GM23248 (cell line): ENCODE results near the gene APOC3. TPM values are rescaled to one million over a fixed set of nuclear protein-coding genes. Genes with fewer than 3 reads are reported as not detected.

Experiments used
- DNase-seq: peaks from one replicate; pipeline ENCODE4 v3.0.0-alpha.2; 2015
- H2AFZ ChIP-seq: fragments of 200-600 bp; sonication (generic); 2 replicates; pipeline ENCODE4 v1.6.1; 2016; ENCODE audit warnings: antibody characterized with exemption
- H3F3A ChIP-seq: fragments of 200-600 bp; sonication (generic); 2 replicates; pipeline ENCODE4 v1.6.1; 2016; ENCODE audit warnings: mild to moderate bottlenecking, antibody characterized with exemption, mixed run types; ENCODE audit not compliant: insufficient read depth
- H3K27ac ChIP-seq: fragments of 200-600 bp; sonication (generic); 2 replicates; pipeline ENCODE4 v1.5.1; 2016; ENCODE audit warnings: mild to moderate bottlenecking
- H3K27me3 ChIP-seq: fragments of 200-600 bp; sonication (generic); replicated peaks from 2 replicates; pipeline ENCODE4 v1.6.1; 2016; ENCODE audit warnings: mild to moderate bottlenecking; ENCODE audit not compliant: insufficient read depth
- H3K36me3 ChIP-seq: fragments of 200-600 bp; sonication (generic); 2 replicates; pipeline ENCODE4 v1.6.1; 2016; ENCODE audit warnings: low read depth, mild to moderate bottlenecking
- H3K4me1 ChIP-seq: fragments of 200-600 bp; sonication (generic); 2 replicates; pipeline ENCODE4 v1.6.1; 2016; ENCODE audit warnings: mild to moderate bottlenecking; ENCODE audit not compliant: insufficient read depth
- H3K4me2 ChIP-seq: fragments of 200-600 bp; sonication (generic); one replicate; pipeline ENCODE4 v1.6.1; 2016; ENCODE audit warnings: mild to moderate bottlenecking; ENCODE audit not compliant: unreplicated experiment
- H3K4me3 ChIP-seq: fragments of 200-600 bp; sonication (generic); 2 replicates; pipeline ENCODE4 v1.5.1; 2016; ENCODE audit warnings: mild to moderate bottlenecking
- H3K79me2 ChIP-seq: fragments of 200-600 bp; sonication (generic); 2 replicates; pipeline ENCODE4 v1.6.1; 2016; ENCODE audit warnings: mild to moderate bottlenecking; ENCODE audit not compliant: insufficient read depth
- H3K9ac ChIP-seq: fragments of 200-600 bp; sonication (generic); 2 replicates; pipeline ENCODE4 v1.6.1; 2016; ENCODE audit warnings: mild to moderate bottlenecking
- H3K9me2 ChIP-seq: fragments of 200-600 bp; sonication (generic); 2 replicates; pipeline ENCODE4 v1.6.1; 2016; ENCODE audit warnings: mixed run types, mild to moderate bottlenecking, moderate library complexity; ENCODE audit not compliant: insufficient read depth
- H3K9me3 ChIP-seq: fragments of 200-600 bp; sonication (generic); one replicate; pipeline ENCODE4 v1.6.1; 2017; ENCODE audit warnings: low read depth
- H4K20me1 ChIP-seq: fragments of 200-600 bp; sonication (generic); 2 replicates; pipeline ENCODE4 v1.6.0; 2016; ENCODE audit not compliant: insufficient read depth
- EZH2 ChIP-seq: fragments of 200-600 bp; sonication (generic); IDR thresholded peaks from 2 replicates; pipeline ENCODE4 v1.6.1; 2018; ENCODE audit warnings: antibody characterized with exemption, mild to moderate bottlenecking; ENCODE audit not compliant: insufficient read depth, poor library complexity, severe bottlenecking
- EZH2phosphoT487 ChIP-seq: fragments of 200-600 bp; sonication (generic); IDR thresholded peaks from 2 replicates; pipeline ENCODE4 v1.6.1; 2018; ENCODE audit warnings: antibody characterized with exemption, moderate library complexity, mild to moderate bottlenecking, low read depth; ENCODE audit not compliant: insufficient read depth
- WGBS, 2 experiments: methylation state at CpG; one replicate each; pipeline ENCODE4 v1.1.6; 2015 to 2017; ENCODE audit warnings: low lambda C conversion rate in 2 of 2, low coverage in 1 of 2; ENCODE audit errors: missing lambda C conversion rate in 2 of 2; 5-methylcytosine and 5-hydroxymethylcytosine counted together
- in situ Hi-C: fragments of 300-500 bp; cut with MboI; formaldehyde crosslinking; loops from 2 replicates; pipeline ENCODE4 v1.15.0; 2020
- polyA plus RNA-seq: library from polyadenylated mRNA; unstranded; fragments of >200 nt; fragmentation: Nextera tagmentation; extraction: Ambion mirVana; gene quantifications from 2 replicates; pipeline ENCODE4 v1.2.1, GENCODE V29; 2016
- total RNA-seq: library from RNA; depleted of rRNA; stranded (reverse); fragments of >200 nt; shearing (Covaris generic); gene quantifications from 2 replicates; pipeline ENCODE4 v1.2.3, GENCODE V29; 2014

APOC3 gene
- total and polyA plus RNA-seq, 2 experiments from 2014 or later, result not detected

GRCh38 chr11:116792869-116793771 lies 36.6 kb upstream of the APOC3 start:
- Histone ChIP-seq H3K4me1 (peaks cover 33% of the 10 kb centered on the region), H3K4me2 (peak overlapping the region; percentile 21), H3K27ac (0 out of 2 replicates have a peak overlapping the region, but pooled peaks have one; percentile 26), H3K36me3 (no peaks in the 10 kb centered on the region), H3K27me3 (no peaks in the 10 kb centered on the region), H3K4me3 (no peak overlapping the region), H4K20me1 (no peaks in the 10 kb centered on the region), H3K79me2 (no peaks in the 10 kb centered on the region), H3F3A (peaks cover 24% of the 10 kb centered on the region), H3K9me2 (no peaks in the 10 kb centered on the region), H2AFZ (peak overlapping the region; percentile 6; the same call in 1 of the 2 replicates), H3K9ac (no peak overlapping the region), H3K9me3 (no peaks in the 10 kb centered on the region)
- no peak for TF ChIP-seq EZH2
- TF ChIP-seq EZH2phosphoT487, result no peak
- DNase-seq, result peak; percentile 92
- in situ Hi-C loops, result no loop called here
- 41 to 43% methylated on average over 8 of the region's 8 CpGs for WGBS, 2 experiments

GRCh38 chr11:116793772-116794097 lies 36.0 kb upstream of the APOC3 start:
- Histone ChIP-seq H2AFZ (peak overlapping the region; percentile 6; the same call in 1 of the 2 replicates), H3K27me3 (no peaks in the 10 kb centered on the region), H3K4me1 (peaks cover 28% of the 10 kb centered on the region), H3K9ac (no peak overlapping the region), H3K79me2 (no peaks in the 10 kb centered on the region), H3K9me2 (no peaks in the 10 kb centered on the region), H3K36me3 (no peaks in the 10 kb centered on the region), H3K4me3 (no peak overlapping the region), H3K4me2 (peak overlapping the region; percentile 19), H3K27ac (no peak overlapping the region), H3K9me3 (no peaks in the 10 kb centered on the region), H3F3A (peaks cover 24% of the 10 kb centered on the region), H4K20me1 (no peaks in the 10 kb centered on the region)
- in situ Hi-C loops, result no loop called here
- 97 to 100% methylated on average over 1 of the region's 1 CpG for WGBS, 2 experiments
- no peak for TF ChIP-seq EZH2
- no peak for TF ChIP-seq EZH2phosphoT487
- DNase-seq, result no peak

- H3K36me3 ChIP-seq, result no peaks in the 10 kb centered on the region
- in situ Hi-C loops, result no loop called here
- no peaks in the 10 kb centered on the region for H3K27me3 ChIP-seq
- DNase-seq, result no peak
- WGBS, 2 experiments, result 88 to 91% methylated on average over 2 of the region's 2 CpGs
- H3F3A ChIP-seq, result peaks cover 24% of the 10 kb centered on the region
- no peak overlapping the region for H3K4me3 ChIP-seq
- H3K79me2 ChIP-seq, result no peaks in the 10 kb centered on the region
- no peaks in the 10 kb centered on the region for H4K20me1 ChIP-seq
- no peak overlapping the region for H3K9ac ChIP-seq
- no peaks in the 10 kb centered on the region for H3K9me2 ChIP-seq
- H2AFZ ChIP-seq, result no peak overlapping the region
- H3K4me2 ChIP-seq, result no peak overlapping the region
- no peaks in the 10 kb centered on the region for H3K9me3 ChIP-seq
- no peak overlapping the region for H3K27ac ChIP-seq
- H3K4me1 ChIP-seq, result peaks cover 28% of the 10 kb centered on the region
- TF ChIP-seq EZH2 (no peak), EZH2phosphoT487 (no peak)
Measured at GRCh38 chr11:116794851-116795250, 34.9 kb upstream of the APOC3 start.

- DNase-seq, result no peak
- Histone ChIP-seq H3K4me1 (peaks cover 28% of the 10 kb centered on the region), H3K4me3 (no peak overlapping the region), H3F3A (peaks cover 24% of the 10 kb centered on the region), H2AFZ (no peak overlapping the region), H3K4me2 (no peak overlapping the region), H3K9me3 (no peaks in the 10 kb centered on the region), H3K79me2 (no peaks in the 10 kb centered on the region), H3K36me3 (no peaks in the 10 kb centered on the region), H3K27me3 (no peaks in the 10 kb centered on the region), H3K9ac (no peak overlapping the region), H3K27ac (no peak overlapping the region), H4K20me1 (no peaks in the 10 kb centered on the region), H3K9me2 (no peaks in the 10 kb centered on the region)
- in situ Hi-C loops, result no loop called here
- WGBS, 2 experiments, result 88 to 95% methylated on average over 1 of the region's 1 CpG
- TF ChIP-seq EZH2phosphoT487 (no peak), EZH2 (no peak)
Measured at GRCh38 chr11:116796548-116796947, 33.2 kb upstream of the APOC3 start.
